ENCODE data around the gene SCMH1. TPM values are rescaled to one million over a fixed set of nuclear protein-coding genes. Genes with fewer than 3 reads are reported as not detected.

Gene SCMH1
- total RNA-seq, 1 experiment from 2014 or later, result 42.7 TPM

DNA sequence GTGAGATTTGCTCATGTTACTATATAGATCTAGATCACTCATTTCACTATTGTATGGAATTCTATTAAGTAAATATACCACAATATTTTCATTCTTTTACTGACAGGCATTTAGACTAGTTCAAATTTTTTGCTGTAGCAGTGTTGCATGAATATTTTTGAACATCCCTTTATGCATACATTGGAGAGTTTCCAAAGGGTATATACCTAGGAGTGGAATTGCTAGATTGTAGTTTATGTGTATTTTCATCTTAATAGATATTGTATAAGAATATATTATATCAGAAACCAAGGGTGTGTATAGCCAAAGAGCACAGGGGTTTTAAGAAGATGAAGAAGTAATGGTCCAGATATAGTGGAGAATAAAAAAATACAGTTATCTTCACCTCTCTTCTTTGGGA, 6.2 kb downstream of the SCMH1 start:
- no peak for DNase-seq (ENCODE audit: low read depth, low spot score)
- ChIA-PET CTCF (no interaction called here), POLR2A (no interaction called here)
- intact Hi-C loops (cut with micrococcal nuclease; ENCODE audit: unreplicated experiment) (no loop called here), in situ Hi-C loops (cut with HindIII; ENCODE audit: low pct_unique_long_range_greater_than_20kb, low sequenced_read_pairs) (no loop called here)
- ATAC-seq, result no peak
- TF ChIP-seq, protein P1, sequence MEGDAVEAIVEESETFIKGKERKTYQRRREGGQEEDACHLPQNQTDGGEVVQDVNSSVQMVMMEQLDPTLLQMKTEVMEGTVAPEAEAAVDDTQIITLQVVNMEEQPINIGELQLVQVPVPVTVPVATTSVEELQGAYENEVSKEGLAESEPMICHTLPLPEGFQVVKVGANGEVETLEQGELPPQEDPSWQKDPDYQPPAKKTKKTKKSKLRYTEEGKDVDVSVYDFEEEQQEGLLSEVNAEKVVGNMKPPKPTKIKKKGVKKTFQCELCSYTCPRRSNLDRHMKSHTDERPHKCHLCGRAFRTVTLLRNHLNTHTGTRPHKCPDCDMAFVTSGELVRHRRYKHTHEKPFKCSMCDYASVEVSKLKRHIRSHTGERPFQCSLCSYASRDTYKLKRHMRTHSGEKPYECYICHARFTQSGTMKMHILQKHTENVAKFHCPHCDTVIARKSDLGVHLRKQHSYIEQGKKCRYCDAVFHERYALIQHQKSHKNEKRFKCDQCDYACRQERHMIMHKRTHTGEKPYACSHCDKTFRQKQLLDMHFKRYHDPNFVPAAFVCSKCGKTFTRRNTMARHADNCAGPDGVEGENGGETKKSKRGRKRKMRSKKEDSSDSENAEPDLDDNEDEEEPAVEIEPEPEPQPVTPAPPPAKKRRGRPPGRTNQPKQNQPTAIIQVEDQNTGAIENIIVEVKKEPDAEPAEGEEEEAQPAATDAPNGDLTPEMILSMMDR (IDR thresholded peaks at IDR 0.05), result no peak
- TF ChIP-seq SIN3A (IDR thresholded peaks at IDR 0.05; ENCODE audit: borderline replicate concordance, insufficient read depth, low read depth, low read length), result no peak
- no peak for TF ChIP-seq POLR2AphosphoS5 (IDR thresholded peaks at IDR 0.05; ENCODE audit: low read depth, low read length)
- TF ChIP-seq, protein P2, sequence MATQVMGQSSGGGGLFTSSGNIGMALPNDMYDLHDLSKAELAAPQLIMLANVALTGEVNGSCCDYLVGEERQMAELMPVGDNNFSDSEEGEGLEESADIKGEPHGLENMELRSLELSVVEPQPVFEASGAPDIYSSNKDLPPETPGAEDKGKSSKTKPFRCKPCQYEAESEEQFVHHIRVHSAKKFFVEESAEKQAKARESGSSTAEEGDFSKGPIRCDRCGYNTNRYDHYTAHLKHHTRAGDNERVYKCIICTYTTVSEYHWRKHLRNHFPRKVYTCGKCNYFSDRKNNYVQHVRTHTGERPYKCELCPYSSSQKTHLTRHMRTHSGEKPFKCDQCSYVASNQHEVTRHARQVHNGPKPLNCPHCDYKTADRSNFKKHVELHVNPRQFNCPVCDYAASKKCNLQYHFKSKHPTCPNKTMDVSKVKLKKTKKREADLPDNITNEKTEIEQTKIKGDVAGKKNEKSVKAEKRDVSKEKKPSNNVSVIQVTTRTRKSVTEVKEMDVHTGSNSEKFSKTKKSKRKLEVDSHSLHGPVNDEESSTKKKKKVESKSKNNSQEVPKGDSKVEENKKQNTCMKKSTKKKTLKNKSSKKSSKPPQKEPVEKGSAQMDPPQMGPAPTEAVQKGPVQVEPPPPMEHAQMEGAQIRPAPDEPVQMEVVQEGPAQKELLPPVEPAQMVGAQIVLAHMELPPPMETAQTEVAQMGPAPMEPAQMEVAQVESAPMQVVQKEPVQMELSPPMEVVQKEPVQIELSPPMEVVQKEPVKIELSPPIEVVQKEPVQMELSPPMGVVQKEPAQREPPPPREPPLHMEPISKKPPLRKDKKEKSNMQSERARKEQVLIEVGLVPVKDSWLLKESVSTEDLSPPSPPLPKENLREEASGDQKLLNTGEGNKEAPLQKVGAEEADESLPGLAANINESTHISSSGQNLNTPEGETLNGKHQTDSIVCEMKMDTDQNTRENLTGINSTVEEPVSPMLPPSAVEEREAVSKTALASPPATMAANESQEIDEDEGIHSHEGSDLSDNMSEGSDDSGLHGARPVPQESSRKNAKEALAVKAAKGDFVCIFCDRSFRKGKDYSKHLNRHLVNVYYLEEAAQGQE (IDR thresholded peaks at IDR 0.05; ENCODE audit: insufficient read depth in 1 of 2, low read depth in 2 of 2, low read length in 1 of 2), result no peak
- TF ChIP-seq TCF7L2 (IDR thresholded peaks at IDR 0.05; ENCODE audit: low read depth, low read length), result no peak
- no peak overlapping the region for H3K4me3 ChIP-seq (ENCODE audit: low read depth in 2 of 2, low read length in 2 of 2)
- no peak overlapping the region for H3K27ac ChIP-seq (ENCODE audit: low read length)
- peaks cover 30% of the 10 kb centered on the region for H3K4me1 ChIP-seq (ENCODE audit: control insufficient read depth, insufficient read depth, low read length)
- BruUV-seq (replicated peaks), result no TSS peak
- no peaks in the 10 kb centered on the region for H3K9me3 ChIP-seq (ENCODE audit: control insufficient read depth, insufficient read depth, low read depth, low read length)
- no peaks in the 10 kb centered on the region for H3K36me3 ChIP-seq (ENCODE audit: control insufficient read depth, insufficient read depth, low read length)
- H3K27me3 ChIP-seq (ENCODE audit: control insufficient read depth, insufficient read depth, low read length), result no peaks in the 10 kb centered on the region

DNA sequence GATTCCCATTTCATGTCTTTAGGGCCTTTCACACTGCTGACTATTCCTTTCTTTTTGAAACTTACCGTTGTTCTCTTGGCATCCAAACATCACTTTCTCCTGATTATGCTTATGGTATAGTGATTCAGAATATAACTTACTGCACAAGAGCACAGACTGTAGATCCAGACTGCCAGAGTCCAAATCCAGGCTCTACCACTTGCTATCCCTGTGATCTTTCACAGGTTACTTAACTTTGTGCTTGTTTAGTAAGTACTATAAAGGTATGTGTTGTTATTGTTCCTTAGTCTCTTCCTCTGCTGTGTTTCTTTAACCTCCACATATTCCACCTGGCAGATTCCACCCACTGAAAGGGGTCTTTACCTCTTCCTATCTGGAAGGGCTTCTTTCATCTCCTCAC, 8.4 kb downstream of the SCMH1 start:
- intact Hi-C loops (cut with micrococcal nuclease; ENCODE audit: unreplicated experiment), result no loop called here
- in situ Hi-C loops (cut with HindIII; ENCODE audit: low pct_unique_long_range_greater_than_20kb, low sequenced_read_pairs), result no loop called here
- Histone ChIP-seq H3K4me1 (ENCODE audit: control insufficient read depth, insufficient read depth, low read length) (peaks cover 14% of the 10 kb centered on the region), H3K27ac (ENCODE audit: low read length) (no peak overlapping the region), H3K9me3 (ENCODE audit: control insufficient read depth, insufficient read depth, low read depth, low read length) (no peaks in the 10 kb centered on the region), H3K4me3 (ENCODE audit: low read depth in 2 of 2, low read length in 2 of 2) (no peak overlapping the region), H3K36me3 (ENCODE audit: control insufficient read depth, insufficient read depth, low read length) (no peaks in the 10 kb centered on the region), H3K27me3 (ENCODE audit: control insufficient read depth, insufficient read depth, low read length) (no peaks in the 10 kb centered on the region)
- TF ChIP-seq POLR2AphosphoS5 (IDR thresholded peaks at IDR 0.05; ENCODE audit: low read depth, low read length) (no peak), SIN3A (IDR thresholded peaks at IDR 0.05; ENCODE audit: borderline replicate concordance, insufficient read depth, low read depth, low read length) (no peak), TCF7L2 (IDR thresholded peaks at IDR 0.05; ENCODE audit: low read depth, low read length) (no peak)
- TF ChIP-seq, protein P2 (IDR thresholded peaks at IDR 0.05; ENCODE audit: insufficient read depth in 1 of 2, low read depth in 2 of 2, low read length in 1 of 2), result no peak
- TF ChIP-seq, protein P1 (IDR thresholded peaks at IDR 0.05), result no peak
- DNase-seq (ENCODE audit: low read depth, low spot score), result no peak
- no TSS peak for BruUV-seq (replicated peaks)
- ChIA-PET POLR2A (no interaction called here), CTCF (no interaction called here)
- ATAC-seq, result no peak

All from Panc1 (cell line).